Activated CD4-positive, alpha-beta T cell treated with anti-CD3 and anti-CD28 coated beads, Interleukin-2, Interleukin-4, amounts not matched to agents 100 ng/mL and 50 ng/mL, durations not matched to agents 16 hours and 8 hours (primary cell): Measurements from ENCODE around the gene ADARB2.

Source experiments
- DNase-seq: peaks from one replicate; pipeline ENCODE4 v3.0.0-alpha.2; 2020; ENCODE audit warnings: low spot score

Gene ADARB2

GRCh38 chr10:1612908-1613307 lies 124.4 kb downstream of the ADARB2 start:
- no peak for DNase-seq

GRCh38 chr10:1611936-1612550 lies 125.3 kb downstream of the ADARB2 start:
- no peak for DNase-seq

DNA sequence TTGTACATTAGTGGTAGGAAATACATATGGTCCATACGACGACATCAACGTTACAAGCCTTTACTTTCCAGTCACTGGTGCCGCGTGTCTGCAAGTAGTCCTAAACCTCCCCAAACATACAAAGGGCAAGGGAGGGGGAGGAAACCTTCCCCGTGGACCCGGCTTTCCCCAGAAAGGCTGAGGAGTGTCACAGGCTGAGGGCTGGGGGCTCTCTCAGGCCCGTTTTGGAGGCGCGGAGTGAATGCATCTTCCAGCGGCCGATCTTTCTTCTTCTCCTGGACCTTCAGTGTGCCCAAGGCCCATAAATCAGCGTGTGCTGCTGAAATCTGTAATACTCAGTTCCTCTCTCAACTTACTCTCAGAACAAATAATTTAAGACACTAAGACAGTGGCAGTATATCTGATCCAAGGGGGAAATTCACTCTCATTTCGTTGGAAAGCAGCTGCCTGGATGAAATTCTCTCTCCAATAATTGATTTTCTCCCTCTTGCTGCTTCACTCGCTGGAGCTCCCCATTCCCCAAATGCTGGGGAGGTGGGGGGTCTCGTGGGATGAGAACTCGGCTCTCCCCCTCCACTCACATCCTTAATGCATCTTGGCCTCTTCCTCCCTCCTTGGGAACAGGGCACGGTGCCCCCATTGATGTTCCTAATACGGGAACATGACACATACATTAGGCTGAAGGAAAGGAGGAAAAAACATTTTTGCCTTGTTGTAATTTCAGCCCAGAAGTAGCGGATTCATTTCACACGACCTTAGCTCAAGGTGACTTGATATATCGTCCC lies 126.1 kb downstream of the ADARB2 start:
- DNase-seq, result no peak

GRCh38 chr10:1609648-1609970 lies 127.7 kb downstream of the ADARB2 start:
- no peak for DNase-seq

- no peak for DNase-seq
These were observed 128.3 kb downstream of the ADARB2 start for GRCh38 chr10:1608851-1609647.

- DNase-seq, result no peak
These were observed 128.9 kb downstream of the ADARB2 start for GRCh38 chr10:1608408-1608807.

DNA sequence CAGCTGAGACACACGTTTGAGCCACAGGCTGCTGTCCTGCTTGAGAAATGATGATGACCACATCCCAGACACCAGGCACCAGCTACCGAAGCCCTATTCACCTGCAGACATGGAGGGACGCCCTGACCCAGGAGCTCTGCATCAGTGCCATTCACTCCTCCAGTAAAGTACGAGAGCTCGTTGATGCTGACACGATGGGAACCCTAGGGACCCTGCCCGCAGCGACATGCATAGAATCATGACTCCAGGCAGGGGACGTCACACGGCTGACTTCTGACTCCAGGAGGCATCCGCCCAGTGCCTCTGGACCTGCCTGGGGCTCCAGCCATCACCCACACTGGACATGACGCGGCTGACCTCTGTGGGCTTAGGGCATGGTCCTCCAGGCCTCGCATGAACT lies 129.9 kb downstream of the ADARB2 start:
- DNase-seq, result no peak

GRCh38 chr10:1605999-1606940 lies 131.1 kb downstream of the ADARB2 start:
- DNase-seq, result no peak

GRCh38 chr10:1605121-1605520 lies 132.2 kb downstream of the ADARB2 start:
- DNase-seq, result no peak

GRCh38 chr10:1604246-1604645 lies 133.1 kb downstream of the ADARB2 start:
- no peak for DNase-seq

DNA sequence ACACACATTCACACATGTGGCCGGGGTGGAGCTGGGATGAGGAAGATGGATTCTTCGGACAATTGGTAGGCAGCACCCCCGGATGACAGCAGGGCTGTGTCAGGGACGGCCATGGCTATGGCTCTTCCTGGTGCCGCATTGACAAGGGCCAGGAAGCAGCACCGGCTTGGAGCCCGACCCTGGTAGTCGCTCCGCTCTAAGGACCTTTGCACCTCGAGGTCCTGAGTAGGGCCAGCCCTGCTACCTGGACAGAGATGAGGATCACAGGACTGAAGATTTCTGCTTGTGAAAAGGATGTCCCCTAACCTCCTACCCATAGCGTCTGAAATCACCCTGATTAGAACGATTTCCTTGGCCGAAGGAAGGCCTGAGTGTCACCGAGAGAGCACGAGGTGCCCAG lies 134.1 kb downstream of the ADARB2 start:
- no peak for DNase-seq

- no peak for DNase-seq
These were observed 135.3 kb downstream of the ADARB2 start for GRCh38 chr10:1602037-1602484.

DNA sequence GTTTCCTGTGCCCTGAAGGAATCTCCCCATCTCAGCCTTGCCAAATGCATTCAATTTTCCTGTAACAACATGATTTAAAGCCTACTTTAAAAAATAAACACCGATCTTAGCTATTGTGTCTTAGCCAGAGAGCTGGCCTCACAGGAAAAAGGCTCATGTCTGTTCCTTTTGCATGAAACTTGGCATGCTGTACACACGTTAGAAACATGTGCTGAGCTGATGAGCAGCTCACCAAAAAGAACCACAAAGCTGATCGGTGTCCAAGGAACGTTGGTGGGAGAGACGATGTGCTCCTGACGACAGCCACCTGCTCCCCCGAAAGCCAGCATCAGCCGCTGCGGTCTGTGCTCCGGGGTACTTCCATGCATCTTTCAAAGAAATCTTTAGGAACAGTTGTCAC lies 135.9 kb downstream of the ADARB2 start:
- no peak for DNase-seq

- DNase-seq, result no peak
These were observed 136.5 kb downstream of the ADARB2 start for GRCh38 chr10:1600861-1601260.

GRCh38 chr10:1598393-1599153 lies 138.8 kb downstream of the ADARB2 start:
- DNase-seq, result no peak

DNA sequence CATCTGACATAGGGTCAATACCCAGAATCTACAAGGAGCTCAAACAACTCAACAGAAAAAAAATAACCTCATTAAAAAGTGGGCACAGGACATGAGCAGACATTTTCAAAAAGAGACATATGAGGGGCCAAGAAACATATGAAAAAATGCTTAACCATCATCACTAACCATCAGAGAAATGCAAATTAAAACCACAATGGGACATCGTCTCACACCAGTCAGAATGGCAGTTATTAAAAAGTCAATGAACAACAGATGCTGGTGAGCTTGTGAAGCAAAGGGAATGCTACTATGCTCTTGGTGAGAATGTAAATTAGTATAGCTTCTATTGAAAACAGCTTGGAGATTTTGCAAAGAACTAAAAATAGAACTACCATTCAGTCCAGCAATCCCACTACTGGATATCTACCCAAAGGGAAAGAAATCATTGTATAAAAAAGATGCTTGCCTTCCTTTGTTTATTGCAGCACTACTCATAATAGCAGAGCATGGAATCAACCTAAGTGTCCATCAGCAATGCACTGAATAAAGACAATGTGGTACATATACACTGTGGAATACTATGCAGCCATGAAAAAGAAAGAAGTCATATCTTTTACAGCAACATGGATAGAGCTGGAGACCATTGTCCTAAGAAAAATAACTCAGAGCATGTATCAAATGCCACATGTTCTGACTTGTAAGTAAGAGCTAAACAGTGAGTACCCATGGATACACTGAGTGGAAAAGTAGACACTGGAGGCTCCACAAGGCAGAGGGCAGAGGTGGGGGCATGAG lies 139.8 kb downstream of the ADARB2 start:
- DNase-seq, result no peak

- DNase-seq, result no peak
These were observed 140.7 kb downstream of the ADARB2 start for GRCh38 chr10:1596482-1597099.

DNA sequence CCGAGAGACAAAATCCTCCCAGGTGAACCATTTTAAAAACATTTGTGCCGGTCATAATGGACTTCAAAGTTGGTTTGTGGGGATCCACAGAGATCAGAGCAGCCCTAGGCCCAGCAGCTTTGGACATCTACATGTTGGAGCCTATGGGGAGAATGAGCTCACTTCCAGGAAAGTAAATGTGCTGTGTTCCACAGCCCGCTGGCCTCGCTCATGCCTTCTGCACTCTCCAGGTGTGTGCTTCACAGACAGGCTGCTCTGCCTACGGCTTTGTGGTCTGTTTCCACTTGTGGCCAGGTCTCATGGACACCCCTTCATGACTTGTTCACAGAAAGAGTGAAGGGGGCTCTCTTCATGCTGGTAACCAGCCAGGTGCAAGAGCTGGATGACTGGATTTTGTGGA lies 141.6 kb downstream of the ADARB2 start:
- no peak for DNase-seq

DNA sequence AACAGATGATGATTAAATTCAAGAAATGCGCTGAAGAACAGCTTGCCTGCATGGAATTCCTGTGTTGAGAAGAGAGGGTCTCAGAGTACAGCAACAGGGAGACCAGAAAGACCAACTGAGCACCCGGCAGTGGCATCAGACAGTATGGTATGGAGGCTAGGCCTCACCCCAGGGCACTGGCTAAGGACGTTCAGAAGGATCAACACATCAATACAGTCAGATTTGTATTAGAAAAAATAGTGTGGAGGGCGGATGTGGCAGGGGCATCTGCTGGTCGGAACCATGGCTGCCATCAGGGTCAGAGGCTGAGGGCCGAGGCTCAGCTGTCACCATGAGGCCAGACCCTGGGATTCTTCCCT lies 142.1 kb downstream of the ADARB2 start:
- DNase-seq, result no peak
